ENCODE data around the gene GPR137B.

DNA sequence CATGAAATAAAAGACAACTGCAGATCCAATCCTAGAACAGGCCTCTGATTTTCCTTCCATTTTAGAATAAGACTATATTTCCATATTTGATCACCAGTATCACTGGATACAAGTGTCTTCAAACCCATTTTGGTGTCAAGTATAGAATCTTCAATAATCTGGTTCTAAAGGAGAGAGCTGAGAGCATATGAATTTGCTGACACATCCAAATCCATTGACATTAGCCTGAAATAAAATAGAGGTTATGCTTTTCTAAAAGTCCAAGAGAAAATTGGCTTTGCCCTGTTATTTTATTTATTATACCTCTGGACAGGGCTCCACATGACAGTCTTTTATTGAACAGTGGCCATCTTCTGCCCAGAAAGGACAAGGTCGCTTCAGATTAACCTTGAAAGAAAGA, 110.8 kb downstream of the GPR137B start:
- TF ChIP-seq, protein P1, sequence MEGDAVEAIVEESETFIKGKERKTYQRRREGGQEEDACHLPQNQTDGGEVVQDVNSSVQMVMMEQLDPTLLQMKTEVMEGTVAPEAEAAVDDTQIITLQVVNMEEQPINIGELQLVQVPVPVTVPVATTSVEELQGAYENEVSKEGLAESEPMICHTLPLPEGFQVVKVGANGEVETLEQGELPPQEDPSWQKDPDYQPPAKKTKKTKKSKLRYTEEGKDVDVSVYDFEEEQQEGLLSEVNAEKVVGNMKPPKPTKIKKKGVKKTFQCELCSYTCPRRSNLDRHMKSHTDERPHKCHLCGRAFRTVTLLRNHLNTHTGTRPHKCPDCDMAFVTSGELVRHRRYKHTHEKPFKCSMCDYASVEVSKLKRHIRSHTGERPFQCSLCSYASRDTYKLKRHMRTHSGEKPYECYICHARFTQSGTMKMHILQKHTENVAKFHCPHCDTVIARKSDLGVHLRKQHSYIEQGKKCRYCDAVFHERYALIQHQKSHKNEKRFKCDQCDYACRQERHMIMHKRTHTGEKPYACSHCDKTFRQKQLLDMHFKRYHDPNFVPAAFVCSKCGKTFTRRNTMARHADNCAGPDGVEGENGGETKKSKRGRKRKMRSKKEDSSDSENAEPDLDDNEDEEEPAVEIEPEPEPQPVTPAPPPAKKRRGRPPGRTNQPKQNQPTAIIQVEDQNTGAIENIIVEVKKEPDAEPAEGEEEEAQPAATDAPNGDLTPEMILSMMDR (IDR thresholded peaks at IDR 0.05) = no peak
- no peak for TF ChIP-seq POLR2A (IDR thresholded peaks at IDR 0.05)

Measured in transverse colon (tissue), 3 donors.